ENCODE measurements around the gene CAPZA2. TPM values are rescaled to one million over a fixed set of nuclear protein-coding genes. Genes with fewer than 3 reads are reported as not detected.

Gene CAPZA2
- total and polyA plus RNA-seq, 2 experiments from 2014 or later, result 49.1 to 106 TPM

GRCh38 chr7:116912269-116912909, 50.0 kb downstream of the CAPZA2 start:
- Histone ChIP-seq H3K4me1 (ENCODE audit: insufficient read depth) (no peaks in the 10 kb centered on the region), H3K27ac (ENCODE audit: low read depth) (no peak overlapping the region), H3K9me2 (ENCODE audit: insufficient read depth) (no peaks in the 10 kb centered on the region), H3K79me2 (replicated peaks; ENCODE audit: insufficient read depth) (no peaks in the 10 kb centered on the region), H3F3A (replicated peaks; ENCODE audit: low read depth) (no peaks in the 10 kb centered on the region), H3K4me2 (no peak overlapping the region), H3K36me3 (ENCODE audit: insufficient read depth) (peaks cover 32% of the 10 kb centered on the region), H4K20me1 (replicated peaks; ENCODE audit: insufficient read depth) (no peaks in the 10 kb centered on the region; the same call in 1 of the 2 replicates), H2AFZ (no peak overlapping the region), H3K27me3 (ENCODE audit: insufficient read depth) (no peaks in the 10 kb centered on the region), H3K4me3 (no peak overlapping the region)
- no peaks in the 10 kb centered on the region for H3K27me3 Mint-ChIP-seq (ENCODE audit: insufficient read depth, low read depth, poor library complexity)
- no peak for ATAC-seq
- no peaks in the 10 kb centered on the region for H3K9me3 Mint-ChIP-seq
- TF ChIP-seq ZNF114 (CRISPR knock-in tag; IDR thresholded peaks at IDR 0.05) (no peak), CTCF (conservative IDR thresholded peaks at IDR 0.05; ENCODE audit: low read depth in 2 of 2) (no peak)
- TF ChIP-seq, protein P1, sequence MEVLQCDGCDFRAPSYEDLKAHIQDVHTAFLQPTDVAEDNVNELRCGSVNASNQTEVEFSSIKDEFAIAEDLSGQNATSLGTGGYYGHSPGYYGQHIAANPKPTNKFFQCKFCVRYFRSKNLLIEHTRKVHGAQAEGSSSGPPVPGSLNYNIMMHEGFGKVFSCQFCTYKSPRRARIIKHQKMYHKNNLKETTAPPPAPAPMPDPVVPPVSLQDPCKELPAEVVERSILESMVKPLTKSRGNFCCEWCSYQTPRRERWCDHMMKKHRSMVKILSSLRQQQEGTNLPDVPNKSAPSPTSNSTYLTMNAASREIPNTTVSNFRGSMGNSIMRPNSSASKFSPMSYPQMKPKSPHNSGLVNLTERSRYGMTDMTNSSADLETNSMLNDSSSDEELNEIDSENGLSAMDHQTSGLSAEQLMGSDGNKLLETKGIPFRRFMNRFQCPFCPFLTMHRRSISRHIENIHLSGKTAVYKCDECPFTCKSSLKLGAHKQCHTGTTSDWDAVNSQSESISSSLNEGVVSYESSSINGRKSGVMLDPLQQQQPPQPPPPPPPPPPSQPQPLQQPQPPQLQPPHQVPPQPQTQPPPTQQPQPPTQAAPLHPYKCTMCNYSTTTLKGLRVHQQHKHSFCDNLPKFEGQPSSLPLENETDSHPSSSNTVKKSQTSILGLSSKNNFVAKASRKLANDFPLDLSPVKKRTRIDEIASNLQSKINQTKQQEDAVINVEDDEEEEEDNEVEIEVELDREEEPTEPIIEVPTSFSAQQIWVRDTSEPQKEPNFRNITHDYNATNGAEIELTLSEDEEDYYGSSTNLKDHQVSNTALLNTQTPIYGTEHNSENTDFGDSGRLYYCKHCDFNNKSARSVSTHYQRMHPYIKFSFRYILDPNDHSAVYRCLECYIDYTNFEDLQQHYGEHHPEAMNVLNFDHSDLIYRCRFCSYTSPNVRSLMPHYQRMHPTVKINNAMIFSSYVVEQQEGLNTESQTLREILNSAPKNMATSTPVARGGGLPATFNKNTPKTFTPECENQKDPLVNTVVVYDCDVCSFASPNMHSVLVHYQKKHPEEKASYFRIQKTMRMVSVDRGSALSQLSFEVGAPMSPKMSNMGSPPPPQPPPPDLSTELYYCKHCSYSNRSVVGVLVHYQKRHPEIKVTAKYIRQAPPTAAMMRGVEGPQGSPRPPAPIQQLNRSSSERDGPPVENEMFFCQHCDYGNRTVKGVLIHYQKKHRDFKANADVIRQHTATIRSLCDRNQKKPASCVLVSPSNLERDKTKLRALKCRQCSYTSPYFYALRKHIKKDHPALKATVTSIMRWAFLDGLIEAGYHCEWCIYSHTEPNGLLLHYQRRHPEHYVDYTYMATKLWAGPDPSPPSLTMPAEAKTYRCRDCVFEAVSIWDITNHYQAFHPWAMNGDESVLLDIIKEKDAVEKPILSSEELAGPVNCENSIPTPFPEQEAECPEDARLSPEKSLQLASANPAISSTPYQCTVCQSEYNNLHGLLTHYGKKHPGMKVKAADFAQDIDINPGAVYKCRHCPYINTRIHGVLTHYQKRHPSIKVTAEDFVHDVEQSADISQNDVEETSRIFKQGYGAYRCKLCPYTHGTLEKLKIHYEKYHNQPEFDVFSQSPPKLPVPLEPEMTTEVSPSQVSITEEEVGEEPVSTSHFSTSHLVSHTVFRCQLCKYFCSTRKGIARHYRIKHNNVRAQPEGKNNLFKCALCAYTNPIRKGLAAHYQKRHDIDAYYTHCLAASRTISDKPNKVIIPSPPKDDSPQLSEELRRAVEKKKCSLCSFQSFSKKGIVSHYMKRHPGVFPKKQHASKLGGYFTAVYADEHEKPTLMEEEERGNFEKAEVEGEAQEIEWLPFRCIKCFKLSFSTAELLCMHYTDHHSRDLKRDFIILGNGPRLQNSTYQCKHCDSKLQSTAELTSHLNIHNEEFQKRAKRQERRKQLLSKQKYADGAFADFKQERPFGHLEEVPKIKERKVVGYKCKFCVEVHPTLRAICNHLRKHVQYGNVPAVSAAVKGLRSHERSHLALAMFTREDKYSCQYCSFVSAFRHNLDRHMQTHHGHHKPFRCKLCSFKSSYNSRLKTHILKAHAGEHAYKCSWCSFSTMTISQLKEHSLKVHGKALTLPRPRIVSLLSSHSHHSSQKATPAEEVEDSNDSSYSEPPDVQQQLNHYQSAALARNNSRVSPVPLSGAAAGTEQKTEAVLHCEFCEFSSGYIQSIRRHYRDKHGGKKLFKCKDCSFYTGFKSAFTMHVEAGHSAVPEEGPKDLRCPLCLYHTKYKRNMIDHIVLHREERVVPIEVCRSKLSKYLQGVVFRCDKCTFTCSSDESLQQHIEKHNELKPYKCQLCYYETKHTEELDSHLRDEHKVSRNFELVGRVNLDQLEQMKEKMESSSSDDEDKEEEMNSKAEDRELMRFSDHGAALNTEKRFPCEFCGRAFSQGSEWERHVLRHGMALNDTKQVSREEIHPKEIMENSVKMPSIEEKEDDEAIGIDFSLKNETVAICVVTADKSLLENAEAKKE (CRISPR knock-in tag; IDR thresholded peaks at IDR 0.05), result no peak
- no peak for DNase-seq (ENCODE audit: low spot score)
- no peak overlapping the region for H3K27ac Mint-ChIP-seq
- peaks cover 75% of the 10 kb centered on the region for H3K36me3 Mint-ChIP-seq (ENCODE audit: low read depth)
- H3K4me3 Mint-ChIP-seq, result no peak overlapping the region
- H3K4me1 Mint-ChIP-seq, result no peaks in the 10 kb centered on the region

Data from GM23338 (cell line).